K562 (cell line): Measurements from ENCODE around the gene ARPC4. TPM values are rescaled to one million over a fixed set of nuclear protein-coding genes. Genes with fewer than 3 reads are reported as not detected.
A peak's percentile ranks its signal among the peaks of the same experiment; 100 is the strongest.

Source experiments
- ARID1B ChIP-seq: fragments of 450-650 bp; IDR thresholded peaks from 2 replicates; pipeline ENCODE4 v1.6.1; 2016; ENCODE audit warnings: antibody characterized with exemption, mild to moderate bottlenecking, inconsistent platforms
- BACH1 ChIP-seq: fragments of 200-800 bp; sonication (Bioruptor generic); IDR thresholded peaks from 2 replicates; pipeline ENCODE4 v1.6.1; 2016; ENCODE audit warnings: missing genetic modification characterization, missing compliant biosample characterization
- CBFA2T2 ChIP-seq: fragments of 450-650 bp; conservative IDR thresholded peaks from 2 replicates; pipeline ENCODE4 v1.6.1; 2017; ENCODE audit warnings: mild to moderate bottlenecking
- CBFA2T3 ChIP-seq: fragments of 450-650 bp; IDR thresholded peaks from 2 replicates; pipeline ENCODE4 v1.6.1; 2017
- CBX1 ChIP-seq: sonication (generic); IDR thresholded peaks from 2 replicates; pipeline ENCODE4 v1.6.1; 2016; ENCODE audit warnings: antibody characterized with exemption, low read depth, mild to moderate bottlenecking
- CHD2 ChIP-seq: IDR thresholded peaks from 2 replicates; pipeline ENCODE4 v1.6.1; 2011; ENCODE audit warnings: low read depth, low read length
- CTBP1 ChIP-seq: fragments of 450-650 bp; IDR thresholded peaks from 2 replicates; pipeline ENCODE4 v1.6.1; 2016; ENCODE audit warnings: borderline replicate concordance
- DPF2 ChIP-seq: fragments of 450-650 bp; IDR thresholded peaks from 2 replicates; pipeline ENCODE4 v1.6.1; 2016
- EP300 ChIP-seq: IDR thresholded peaks from 2 replicates; pipeline ENCODE4 v1.6.1; 2012; ENCODE audit warnings: low read length, improper control_type of control experiment
- EP400 ChIP-seq: fragments of 450-650 bp; IDR thresholded peaks from 2 replicates; pipeline ENCODE4 v1.6.1; 2017; ENCODE audit warnings: antibody characterized with exemption, mild to moderate bottlenecking, moderate library complexity
- KDM1A ChIP-seq, 2 experiments: fragments of 450-650 bp; IDR thresholded peaks; 2 replicates each; pipeline ENCODE4 v1.6.1; 2016; ENCODE audit warnings: mild to moderate bottlenecking in 2 of 2
- MBD2 ChIP-seq: sonication (generic); IDR thresholded peaks from 2 replicates; pipeline ENCODE4 v1.6.1; 2016; ENCODE audit warnings: low read depth, borderline replicate concordance
- MYC ChIP-seq, 2 experiments: fragments of 250-450 bp in 1 of 2; sonication (Bioruptor Pico) in 1 of 2; IDR thresholded peaks; 2 replicates each; pipeline versions ENCODE4 v1.5.1 to v1.6.1; 2012 to 2021; ENCODE audit warnings: low read depth in 2 of 2, borderline replicate concordance in 1 of 2, improper control_type of control experiment in 1 of 2, low read length in 1 of 2, mild to moderate bottlenecking in 1 of 2, moderate library complexity in 1 of 2
- NFIC ChIP-seq: fragments of 450-650 bp; IDR thresholded peaks from 2 replicates; pipeline ENCODE4 v1.6.1; 2017; ENCODE audit warnings: mild to moderate bottlenecking, inconsistent platforms
- NFRKB ChIP-seq: fragments of 450-650 bp; IDR thresholded peaks from 2 replicates; pipeline ENCODE4 v1.6.1; 2016; ENCODE audit warnings: low read depth
- PML ChIP-seq: IDR thresholded peaks from 2 replicates; pipeline ENCODE4 v1.6.1; 2012; ENCODE audit warnings: low read length, inconsistent platforms
- POLR2AphosphoS2 ChIP-seq: IDR thresholded peaks from 2 replicates; pipeline ENCODE4 v1.6.1; 2012; ENCODE audit warnings: low read length, improper control_type of control experiment
- SIN3A ChIP-seq, 2 experiments: fragments of 150-350 bp in 1 of 2; IDR thresholded peaks; 2 replicates each; pipeline ENCODE4 v1.6.1; 2011 to 2016; ENCODE audit warnings: borderline replicate concordance in 2 of 2, low read depth in 2 of 2, low read length in 2 of 2, mild to moderate bottlenecking in 2 of 2, moderate library complexity in 2 of 2; ENCODE audit not compliant: control insufficient read depth in 1 of 2
- SMAD1 ChIP-seq: fragments of 150-350 bp; IDR thresholded peaks from 2 replicates; pipeline ENCODE4 v1.6.1; 2014; ENCODE audit warnings: low read length, low read depth; ENCODE audit not compliant: partially characterized antibody
- SMAD4 ChIP-seq: fragments of 250-450 bp; sonication (Bioruptor Pico); conservative IDR thresholded peaks from 2 replicates; pipeline ENCODE4 v1.8.0; 2021; ENCODE audit warnings: inconsistent platforms, mild to moderate bottlenecking, moderate library complexity
- SMARCC2 ChIP-seq: fragments of 450-650 bp; IDR thresholded peaks from 2 replicates; pipeline ENCODE4 v1.6.1; 2017; ENCODE audit warnings: antibody characterized with exemption, moderate library complexity, mild to moderate bottlenecking, low read depth
- SMARCE1 ChIP-seq: fragments of 450-650 bp; IDR thresholded peaks from 2 replicates; pipeline ENCODE4 v1.7.1; 2016; ENCODE audit warnings: mild to moderate bottlenecking
- SOX6 ChIP-seq: fragments of 450-650 bp; IDR thresholded peaks from 2 replicates; pipeline ENCODE4 v1.6.1; 2014; ENCODE audit warnings: mild to moderate bottlenecking
- STAT5A ChIP-seq: IDR thresholded peaks from 2 replicates; pipeline ENCODE4 v1.6.1; 2012; ENCODE audit warnings: low read length, inconsistent platforms, borderline replicate concordance
- THAP12 ChIP-seq: fragments of 250-450 bp; sonication (Bioruptor Pico); IDR thresholded peaks from 2 replicates; pipeline ENCODE4 v1.9.0; 2021; ENCODE audit warnings: mild to moderate bottlenecking, inconsistent platforms
- THRA ChIP-seq: fragments of 450-650 bp; IDR thresholded peaks from 2 replicates; pipeline ENCODE4 v1.6.1; 2017; ENCODE audit warnings: mild to moderate bottlenecking, moderate library complexity
- XRCC4 ChIP-seq: IDR thresholded peaks from one replicate; pipeline ENCODE4 v1.6.1; 2011; ENCODE audit not compliant: insufficient read depth, insufficient read length; ENCODE audit errors: extremely low read depth
- ZBTB7A ChIP-seq: IDR thresholded peaks from 2 replicates; pipeline ENCODE4 v1.6.1; 2011; ENCODE audit warnings: low read depth, mild to moderate bottlenecking, low read length, moderate library complexity, borderline replicate concordance; ENCODE audit not compliant: control insufficient read depth
- ZC3H8 ChIP-seq: fragments of 450-650 bp; IDR thresholded peaks from 2 replicates; pipeline ENCODE4 v1.6.1; 2017
- ZNF583 ChIP-seq: fragments of 250-450 bp; sonication (Bioruptor Pico); IDR thresholded peaks from 2 replicates; pipeline ENCODE4 v1.4.0; 2020
- polyA plus RNA-seq, 8 experiments: library from polyadenylated mRNA; depleted of rRNA in 4 of 8; stranded (reverse) in 5 of 8; unstranded in 3 of 8; fragments of >200 nt; fragmentation: Nextera tagmentation in 2 of 8; fragmentation: Illumina TruSeq in 1 of 8; extraction: Ambion mirVana in 2 of 8; extraction: Trizol in 1 of 8; gene quantifications; 2 replicates each; pipeline versions ENCODE4 v1.2.1 to v1.2.3, GENCODE V29; 2011 to 2014; ENCODE audit warnings: inconsistent platforms in 1 of 8, missing spikeins in 1 of 8
- total RNA-seq, 7 experiments: library from RNA; depleted of rRNA in 6 of 7; stranded (reverse); fragments of >200 nt in 6 of 7; fragmentation: Illumina TruSeq in 2 of 7; extraction: Trizol in 2 of 7; gene quantifications; 2 replicates each; pipeline versions ENCODE4 v1.2.1 to v1.2.3, GENCODE V29; 2011 to 2021; ENCODE audit warnings: low replicate concordance in 1 of 7

The ARPC4 gene
- total and polyA plus RNA-seq, 9 of the 15 experiments (the other 6 are each of a cell fraction or from before 2014, with no cell fraction given) = 20.1 to 153 (median 119) TPM

GRCh38 chr3:9786209-9786739 is 6.6 kb upstream of the ARPC4 start (continued):
- 0 out of 2 replicates have a peak, but pooled peaks have one; percentile 53 for TF ChIP-seq CBX1
- no peak for TF ChIP-seq BACH1
- TF ChIP-seq MYC (IDR thresholded peaks at IDR 0.05; ENCODE audit: low read depth, low read length) = 0 out of 2 replicates have a peak, but pooled peaks have one; percentile 3
- TF ChIP-seq MYC (CRISPR knock-in tag; IDR thresholded peaks at IDR 0.05; ENCODE audit: borderline replicate concordance, low read depth) = peak; percentile 11; the same call in 1 of the 2 replicates
- TF ChIP-seq SMARCE1 = peak; percentile 28; the same call in 1 of the 2 replicates
- no peak for TF ChIP-seq SIN3A (IDR thresholded peaks at IDR 0.05; ENCODE audit: borderline replicate concordance in 2 of 2, control insufficient read depth in 1 of 2, low read depth in 2 of 2, low read length in 2 of 2)
- peak; percentile 89 for TF ChIP-seq ARID1B
- no peak for TF ChIP-seq CHD2
- TF ChIP-seq PML = peak; percentile 68
- no peak for TF ChIP-seq XRCC4
- TF ChIP-seq NFRKB = no peak
- TF ChIP-seq STAT5A = 0 out of 2 replicates have a peak, but pooled peaks have one; percentile 39
- no peak for TF ChIP-seq SMARCC2
- peak; percentile 65; the same call in 1 of the 2 replicates for TF ChIP-seq CTBP1
- peak; percentile 52 to 73; a peak in 3 of 4 replicates for TF ChIP-seq KDM1A (IDR thresholded peaks at IDR 0.05)
- TF ChIP-seq EP300 = peak; percentile 73
- TF ChIP-seq CBFA2T3 = peak; percentile 96
- TF ChIP-seq ZC3H8 = no peak
- peak; percentile 39; the same call in 1 of the 2 replicates for TF ChIP-seq EP400
- no peak for TF ChIP-seq SMAD1
- 0 out of 2 replicates have a peak, but pooled peaks have one; percentile 19 for TF ChIP-seq MBD2
- TF ChIP-seq SMAD4 (CRISPR knock-in tag) = peak; percentile 59
- peak; percentile 6; the same call in 1 of the 2 replicates for TF ChIP-seq THAP12 (CRISPR knock-in tag)
- TF ChIP-seq ZBTB7A = peak; percentile 74
- TF ChIP-seq ZNF583 (CRISPR knock-in tag) = peak; percentile 20; the same call in 1 of the 2 replicates
- TF ChIP-seq DPF2 = peak; percentile 85
- TF ChIP-seq POLR2AphosphoS2 = 0 out of 2 replicates have a peak, but pooled peaks have one; percentile 16
- TF ChIP-seq SOX6 = peak; percentile 89
- peak; percentile 91 for TF ChIP-seq CBFA2T2
- peak; percentile 78 for TF ChIP-seq NFIC
- 0 out of 2 replicates have a peak, but pooled peaks have one; percentile 33 for TF ChIP-seq THRA
